Panc1 (cell line): ENCODE results near the gene NUP210L.

Experiments
- CTCF ChIP-seq: fragments of 450-650 bp; IDR thresholded peaks from 2 replicates; pipeline ENCODE4 v1.5.1; 2017; ENCODE audit warnings: mild to moderate bottlenecking
- POLR2AphosphoS5 ChIP-seq: IDR thresholded peaks from 2 replicates; pipeline ENCODE4 v1.6.1; 2012; ENCODE audit warnings: mild to moderate bottlenecking, low read depth, low read length, moderate library complexity
- REST ChIP-seq, 2 experiments: IDR thresholded peaks; 2 replicates each; pipeline ENCODE4 v1.6.1; 2011 to 2012; ENCODE audit warnings: low read depth in 2 of 2, control low read depth in 1 of 2, low read length in 1 of 2, mild to moderate bottlenecking in 1 of 2, moderate library complexity in 1 of 2; ENCODE audit not compliant: insufficient read depth in 1 of 2

- TF ChIP-seq CTCF (no peak), POLR2AphosphoS5 (no peak), REST (IDR thresholded peaks at IDR 0.05; ENCODE audit: insufficient read depth in 1 of 2, low read depth in 2 of 2, low read length in 1 of 2) (no peak)
Observed at GRCh38 chr1:154157520-154158306, 2.8 kb upstream of the NUP210L start.
